ENCODE measurements around the gene FCRLB.

Gene FCRLB

DNA sequence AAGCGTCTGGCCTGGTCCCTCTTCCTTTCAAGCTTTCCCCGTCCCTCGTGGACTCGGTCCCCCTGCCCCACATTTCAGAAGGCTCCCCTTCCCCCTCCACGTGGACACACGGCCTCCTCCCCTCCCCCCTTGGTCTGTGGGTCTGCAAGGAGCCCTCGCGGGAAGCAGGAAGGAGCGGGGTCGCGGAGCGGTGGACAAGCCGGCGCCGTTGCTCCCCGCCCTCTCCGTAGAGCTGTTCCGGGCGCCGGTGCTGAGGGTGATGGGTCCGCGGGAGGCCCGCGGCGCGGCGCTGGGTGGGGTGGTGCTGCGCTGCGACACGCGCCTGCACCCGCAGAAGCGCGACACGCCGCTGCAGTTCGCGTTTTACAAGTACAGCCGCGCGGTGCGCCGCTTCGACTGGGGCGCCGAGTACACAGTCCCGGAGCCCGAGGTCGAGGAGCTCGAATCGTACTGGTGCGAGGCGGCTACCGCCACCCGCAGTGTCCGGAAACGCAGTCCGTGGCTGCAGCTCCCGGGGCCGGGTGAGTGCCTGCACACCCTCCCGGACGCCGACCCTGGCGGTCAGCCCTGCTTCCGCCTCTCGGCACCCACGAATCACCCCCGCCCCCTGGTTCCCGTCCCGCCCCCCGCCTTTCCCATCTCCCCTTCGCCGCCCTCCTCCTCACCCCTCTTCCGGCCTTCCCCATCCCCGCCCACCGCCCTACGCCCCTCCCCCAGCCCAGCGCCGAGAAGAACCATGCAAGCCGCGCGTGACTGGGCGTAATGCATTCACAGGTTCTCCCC is 5.3 kb downstream of the FCRLB start:
- peak; percentile 76 for DNase-seq (ENCODE audit: insufficient read length, low spot score)
- FAIRE-seq = no peak
- peak; percentile 93 for TF ChIP-seq POLR2A (IDR thresholded peaks at IDR 0.05; ENCODE audit: low read depth, low read length)

DNA sequence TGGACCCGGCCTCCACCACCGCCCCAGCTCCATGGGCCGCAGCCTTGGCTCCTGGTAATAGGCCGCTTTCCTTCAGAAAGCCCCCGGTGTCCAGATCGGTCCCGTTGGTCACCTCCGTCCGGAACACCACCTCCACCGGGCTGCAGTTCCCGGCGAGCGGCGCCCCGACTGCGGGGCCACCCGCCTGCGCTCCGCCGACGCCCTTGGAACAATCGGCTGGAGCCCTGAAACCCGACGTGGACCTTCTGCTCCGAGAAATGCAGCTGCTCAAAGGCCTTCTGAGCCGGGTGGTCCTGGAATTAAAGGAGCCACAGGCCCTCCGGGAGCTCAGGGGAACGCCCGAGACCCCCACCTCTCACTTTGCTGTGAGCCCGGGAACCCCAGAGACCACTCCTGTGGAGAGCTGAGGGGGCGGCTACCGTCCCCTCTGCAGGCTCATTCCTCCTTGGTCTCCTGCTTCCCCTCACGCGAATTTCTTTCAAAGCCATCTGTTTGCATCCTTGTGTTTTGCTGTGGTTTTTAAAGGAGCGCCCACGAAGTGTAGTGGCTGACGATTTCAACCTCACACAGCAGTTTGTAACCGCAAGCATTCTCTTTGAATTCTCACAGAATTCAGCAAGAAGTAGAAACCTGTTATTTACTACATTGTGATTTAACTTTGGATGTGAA is 6.0 kb downstream of the FCRLB start:
- peak; percentile 6 for DNase-seq (ENCODE audit: insufficient read length, low spot score)
- no peak for FAIRE-seq

DNA sequence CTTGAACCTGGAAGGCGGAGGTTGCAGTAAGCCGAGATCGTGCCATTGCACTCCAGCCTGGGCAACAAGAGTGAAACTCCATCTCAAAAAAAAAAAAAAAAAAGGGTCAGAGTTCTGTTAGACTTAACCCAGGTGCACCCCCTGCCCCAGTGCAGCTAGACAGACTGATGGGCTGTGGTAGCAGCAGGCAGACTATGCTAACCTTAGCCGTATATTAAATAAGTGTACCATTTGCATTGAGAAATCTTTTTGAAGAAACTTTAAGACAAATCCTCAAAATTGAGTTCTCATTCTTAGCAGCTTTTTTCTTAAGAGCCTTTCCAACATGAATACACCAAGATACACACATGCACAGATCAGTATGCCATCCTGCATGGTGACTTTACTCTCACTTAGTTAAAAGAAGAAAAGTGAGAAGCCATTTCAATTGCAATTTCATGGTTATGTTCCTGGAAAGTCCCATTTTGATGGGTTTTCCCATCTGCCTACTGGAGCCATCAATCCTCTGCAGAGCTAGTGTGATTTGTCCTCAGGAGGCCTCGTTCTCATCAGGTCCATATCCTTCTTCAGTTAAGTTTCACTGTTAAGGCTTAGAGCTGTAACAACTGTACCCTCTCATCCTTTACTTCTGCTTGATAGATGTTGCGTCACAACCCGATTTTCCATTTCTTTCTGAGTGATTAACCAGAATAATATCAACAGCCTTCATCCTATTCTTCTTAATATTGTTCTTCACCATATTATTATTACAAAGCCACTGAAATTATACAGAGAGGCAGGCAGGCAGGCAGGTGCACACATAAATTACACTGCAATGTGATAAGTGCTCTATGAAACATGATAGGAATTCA is 7.3 kb downstream of the FCRLB start:
- FAIRE-seq (no peak), DNase-seq (ENCODE audit: insufficient read length, low spot score) (no peak)
- no peak for TF ChIP-seq POLR2A (IDR thresholded peaks at IDR 0.05; ENCODE audit: low read depth, low read length)

More for the DNA sequence above, 6.0 kb downstream of the FCRLB start:
- TF ChIP-seq POLR2A (IDR thresholded peaks at IDR 0.05; ENCODE audit: low read depth, low read length) = no peak

DNA sequence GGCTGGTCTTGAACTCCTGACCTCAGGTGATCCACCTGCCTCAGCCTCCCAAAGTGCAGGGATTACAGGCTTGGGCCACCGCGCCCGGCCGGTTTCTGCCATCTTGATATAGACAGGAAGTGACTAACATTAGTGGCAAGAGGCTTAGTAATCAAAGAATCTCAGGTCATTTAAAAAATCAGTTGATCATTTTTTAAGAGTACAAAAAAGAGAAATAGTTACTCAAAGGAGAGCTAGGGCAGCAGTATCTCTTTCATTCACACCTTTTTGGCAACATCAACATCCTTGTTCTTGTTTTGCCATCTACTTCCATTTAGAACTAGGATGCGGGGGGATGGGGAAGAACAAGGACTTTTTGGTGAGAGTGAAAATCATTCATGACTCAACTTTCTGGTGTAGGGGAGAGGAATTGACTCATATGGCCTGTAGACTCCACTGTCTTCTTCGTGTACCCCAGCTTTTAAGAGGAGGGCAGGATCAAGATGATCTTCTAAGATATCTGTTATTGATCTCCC is 8.8 kb downstream of the FCRLB start:
- TF ChIP-seq POLR2A (IDR thresholded peaks at IDR 0.05; ENCODE audit: low read depth, low read length) = no peak
- peak; percentile 50 for DNase-seq (ENCODE audit: insufficient read length, low spot score)
- FAIRE-seq = peak; percentile 43

DNA sequence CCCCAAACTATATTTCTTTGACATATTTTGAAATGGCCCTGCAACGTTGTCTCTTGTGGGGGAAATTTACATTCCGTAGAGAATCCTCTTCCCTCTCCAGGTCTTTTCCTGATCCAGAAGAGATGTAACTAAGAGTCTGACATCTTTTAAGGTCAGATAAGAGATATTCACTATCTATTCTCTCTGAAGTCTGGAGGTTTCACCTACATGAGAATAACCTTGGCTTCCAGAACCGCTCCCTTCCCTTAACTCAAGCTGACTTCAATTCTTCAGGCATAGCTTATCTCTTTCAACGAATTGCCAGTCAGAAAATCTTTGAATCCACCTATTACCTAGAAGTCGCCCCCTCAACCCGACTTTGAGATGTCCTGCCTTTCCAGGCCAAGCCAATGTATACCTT is 9.9 kb downstream of the FCRLB start:
- no peak for FAIRE-seq
- TF ChIP-seq POLR2A (IDR thresholded peaks at IDR 0.05; ENCODE audit: low read depth, low read length) = no peak
- no peak for DNase-seq (ENCODE audit: insufficient read length, low spot score)

DNA sequence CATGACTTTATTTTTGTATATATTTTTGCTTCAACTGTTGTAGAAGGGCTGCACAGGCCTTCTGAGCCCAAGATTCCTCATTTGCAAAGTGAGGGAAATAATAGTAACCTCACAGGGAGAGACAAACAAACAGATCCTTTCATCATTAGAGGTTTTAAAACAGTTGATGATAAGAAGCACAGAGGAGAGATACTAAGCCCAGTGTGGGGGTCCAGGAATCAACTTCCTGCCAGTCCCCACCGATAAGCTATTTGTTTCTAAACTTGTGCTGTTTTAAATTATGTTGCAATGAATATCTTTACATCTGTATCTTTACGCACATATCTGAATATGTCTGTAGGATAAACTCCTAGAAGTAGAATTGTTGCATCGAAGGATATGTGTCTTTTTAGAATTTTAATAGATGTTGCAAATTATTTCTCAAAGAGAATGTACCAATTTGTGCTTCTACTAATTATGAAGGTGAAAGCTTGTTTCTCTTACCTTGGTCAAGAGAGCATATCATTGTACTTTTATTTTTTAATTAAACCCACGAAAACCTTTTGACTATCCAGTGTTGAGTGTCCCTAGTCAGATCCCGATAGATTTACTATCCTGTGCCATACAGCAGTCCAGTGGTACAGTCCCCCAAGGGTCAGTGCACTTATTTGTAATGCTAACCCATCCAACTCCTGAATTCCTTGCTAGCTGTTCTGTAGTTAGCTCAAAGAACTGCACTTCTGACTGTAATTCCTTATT is 10.8 kb downstream of the FCRLB start:
- TF ChIP-seq POLR2A (IDR thresholded peaks at IDR 0.05; ENCODE audit: low read depth, low read length) = no peak
- no peak for FAIRE-seq
- DNase-seq (ENCODE audit: insufficient read length, low spot score) = no peak

DNA sequence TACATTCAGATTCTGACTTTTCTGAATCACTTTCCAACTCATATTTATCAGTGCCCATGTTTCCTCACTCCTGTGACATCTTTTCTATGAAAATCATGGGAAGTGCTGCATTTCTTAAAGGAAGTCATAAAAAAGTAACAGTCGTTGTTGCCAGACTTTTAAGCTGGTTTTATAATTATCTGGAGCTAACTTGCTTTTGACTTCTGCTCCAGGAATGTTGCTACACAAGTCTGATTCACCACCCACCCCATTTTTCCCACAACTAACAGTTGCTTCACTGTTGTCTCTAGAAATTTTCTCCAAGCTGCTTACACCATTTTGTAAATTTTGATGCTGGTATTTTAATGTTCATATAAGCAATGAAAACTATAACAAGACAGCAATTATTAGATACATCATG is 12.2 kb downstream of the FCRLB start:
- no peak for TF ChIP-seq POLR2A (IDR thresholded peaks at IDR 0.05; ENCODE audit: low read depth, low read length)
- FAIRE-seq = no peak
- DNase-seq (ENCODE audit: insufficient read length, low spot score) = no peak

DNA sequence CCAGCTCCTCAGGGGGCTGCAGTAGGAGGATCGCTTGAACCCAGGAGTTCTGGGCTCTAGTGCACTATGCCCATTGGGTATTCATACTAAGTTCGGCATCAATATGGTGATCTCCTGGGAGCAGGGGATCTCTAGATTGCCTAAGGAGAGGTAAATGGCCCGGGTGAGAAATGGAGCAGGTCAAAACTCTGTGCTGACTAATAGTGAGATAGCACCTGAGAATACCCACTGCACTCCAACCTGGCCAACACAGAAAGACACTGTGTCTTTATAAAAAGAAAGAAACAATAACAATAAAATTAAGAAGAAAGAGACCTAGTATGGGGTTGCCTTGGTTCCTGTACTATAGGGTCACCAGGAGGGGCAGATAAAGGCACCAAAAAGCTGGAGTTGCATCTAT is 14.5 kb downstream of the FCRLB start:
- DNase-seq (ENCODE audit: insufficient read length, low spot score) (no peak), FAIRE-seq (no peak)
- no peak for TF ChIP-seq POLR2A (IDR thresholded peaks at IDR 0.05; ENCODE audit: low read depth, low read length)

DNA sequence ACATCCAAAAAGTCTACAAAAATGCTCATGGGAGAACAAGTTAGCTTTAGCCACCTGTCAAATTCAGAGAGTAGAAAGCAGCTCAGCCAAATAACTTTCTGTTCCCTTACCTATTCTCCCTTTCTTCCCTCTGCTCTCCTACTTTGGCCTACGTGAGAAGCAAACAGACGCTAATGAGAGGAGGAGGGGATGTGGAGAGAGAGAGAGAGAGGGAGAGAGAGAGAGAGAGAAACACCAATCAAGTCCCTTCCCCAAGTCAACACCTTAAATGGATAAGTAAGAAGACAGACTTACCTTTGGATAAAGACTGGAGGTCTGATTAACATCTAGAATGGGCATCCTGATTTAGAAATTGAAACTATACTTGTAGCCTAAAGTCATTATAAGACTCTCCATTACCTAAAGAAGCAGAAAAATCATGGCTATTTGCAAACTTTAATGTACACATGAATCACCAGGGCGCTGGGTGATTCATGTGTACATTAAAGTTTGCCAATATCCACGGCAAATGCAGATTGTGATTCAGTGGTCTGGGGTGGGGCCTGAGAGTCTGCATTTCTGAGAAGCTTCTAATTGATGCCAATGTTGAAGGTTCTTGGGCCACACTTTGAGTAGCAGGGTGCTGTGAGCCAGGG is 15.1 kb downstream of the FCRLB start:
- FAIRE-seq = no peak
- no peak for TF ChIP-seq POLR2A (IDR thresholded peaks at IDR 0.05; ENCODE audit: low read depth, low read length)
- no peak for DNase-seq (ENCODE audit: insufficient read length, low spot score)

DNA sequence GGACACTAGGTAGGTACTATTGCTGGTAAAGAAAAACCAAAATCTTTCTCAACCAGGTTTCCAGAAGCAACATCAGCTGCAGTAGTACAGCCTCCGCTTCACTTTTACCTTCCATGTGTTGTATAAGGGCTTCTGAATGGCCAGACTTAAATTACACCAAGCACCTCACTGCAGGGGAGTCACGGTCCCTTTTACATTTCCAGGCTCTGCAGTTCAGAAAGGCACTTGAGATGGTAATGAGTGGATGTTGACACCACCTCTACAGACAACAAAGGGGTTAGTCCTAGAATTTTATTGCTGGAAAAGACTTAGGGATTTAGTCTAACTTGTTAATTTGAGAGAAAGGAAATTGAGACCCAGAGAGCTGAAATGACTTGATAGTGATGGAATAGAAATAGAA is 16.3 kb downstream of the FCRLB start:
- DNase-seq (ENCODE audit: insufficient read length, low spot score) (no peak), FAIRE-seq (no peak)
- no peak for TF ChIP-seq POLR2A (IDR thresholded peaks at IDR 0.05; ENCODE audit: low read depth, low read length)

DNA sequence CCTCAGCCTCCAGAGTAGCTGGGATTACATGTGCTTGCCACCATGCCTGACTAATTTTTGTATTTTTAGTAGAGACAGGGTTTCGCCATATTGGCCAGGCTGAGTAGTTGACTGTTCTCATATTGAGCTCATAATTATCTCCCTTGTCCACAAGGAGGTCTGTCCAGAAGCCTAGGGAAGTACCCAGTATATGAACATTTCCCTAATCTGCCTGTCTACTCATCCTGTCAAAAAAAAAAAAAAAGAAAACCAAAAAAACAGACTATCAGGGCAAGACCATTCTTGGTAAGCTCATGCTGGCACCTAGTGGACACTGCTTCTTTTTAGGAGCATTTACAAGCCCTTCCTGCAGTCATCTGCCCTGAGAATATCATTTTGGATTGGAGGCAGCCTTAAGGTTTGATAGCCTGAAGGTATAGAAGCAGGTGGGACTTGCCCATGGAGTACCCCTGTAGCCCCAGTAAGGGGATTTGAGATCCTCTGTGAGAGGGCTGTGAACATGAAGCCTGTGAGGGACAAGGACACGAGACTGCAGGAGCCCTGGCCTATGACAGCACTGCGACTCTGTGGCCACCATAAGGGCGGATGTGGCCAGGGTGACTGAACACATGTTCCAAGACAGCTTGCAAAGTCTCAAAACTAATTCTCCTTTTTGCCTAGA is 17.4 kb downstream of the FCRLB start:
- FAIRE-seq (peak; percentile 27), DNase-seq (ENCODE audit: insufficient read length, low spot score) (no peak)
- TF ChIP-seq POLR2A (IDR thresholded peaks at IDR 0.05; ENCODE audit: low read depth, low read length) = no peak

DNA sequence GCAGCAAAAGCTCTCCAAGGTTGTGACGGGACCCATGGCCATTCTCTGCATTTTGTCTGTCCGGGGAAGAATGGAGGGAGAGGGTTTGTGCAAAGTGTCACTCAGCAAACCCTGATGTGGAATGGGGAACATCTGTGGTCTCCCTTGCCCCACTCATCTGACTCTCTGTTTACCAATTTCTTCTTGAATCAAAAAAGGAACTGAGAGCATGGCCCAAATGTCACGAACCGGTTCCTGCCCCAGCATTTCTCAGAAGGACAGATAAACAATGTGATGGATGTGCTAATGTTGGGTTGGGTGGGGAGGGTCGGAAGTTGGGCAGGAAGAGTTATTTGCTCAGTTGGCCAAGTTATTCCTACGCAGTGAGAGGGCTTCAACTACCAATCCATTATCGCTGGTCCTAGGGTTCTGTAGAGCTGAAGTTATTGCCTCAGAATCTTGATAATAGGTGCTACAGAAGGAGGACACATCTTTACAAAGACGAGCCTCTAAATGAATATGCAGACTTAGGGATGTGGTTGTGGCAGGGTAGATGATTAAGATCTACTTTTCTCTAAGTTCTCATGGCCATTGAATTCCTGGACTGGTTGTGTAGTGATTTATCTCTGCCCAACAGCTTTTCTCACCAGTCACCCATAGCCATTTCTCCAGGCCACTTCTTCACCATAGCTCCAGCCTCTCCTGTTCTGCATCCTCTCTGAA is 18.7 kb downstream of the FCRLB start:
- no peak for TF ChIP-seq POLR2A (IDR thresholded peaks at IDR 0.05; ENCODE audit: low read depth, low read length)
- no peak for FAIRE-seq
- DNase-seq (ENCODE audit: insufficient read length, low spot score) = no peak

Data from H54 (cell line).